Superior temporal gyrus (tissue), 1 donor: ENCODE measurements around the gene GPHN.

ENCODE experiments used
- DNase-seq: peaks from one replicate; pipeline ENCODE4 v3.0.0-alpha.2; 2016; ENCODE audit errors: extremely low spot score

Gene GPHN

DNA sequence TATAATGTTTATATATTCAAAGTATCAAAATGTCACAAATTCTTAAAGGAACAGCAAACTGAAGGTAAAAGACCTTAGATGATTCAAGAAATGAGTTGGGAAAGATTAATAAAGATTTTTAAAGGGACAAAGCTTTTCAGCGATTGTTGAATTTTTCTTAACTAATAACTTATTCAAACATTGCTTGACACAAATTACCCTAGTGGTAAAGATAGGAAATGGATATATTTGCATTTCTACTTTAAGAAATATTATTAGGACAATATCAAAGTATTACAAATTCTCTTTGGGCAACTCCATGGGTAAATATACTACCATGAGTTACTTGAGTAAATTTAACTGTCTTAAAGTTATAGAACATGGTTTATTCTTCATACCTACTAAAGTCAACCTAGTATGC lies 415.3 kb downstream of the GPHN start:
- no peak for DNase-seq

- no peak for DNase-seq
These were observed 431.5 kb downstream of the GPHN start for GRCh38 chr14:66939409-66939808.

DNA sequence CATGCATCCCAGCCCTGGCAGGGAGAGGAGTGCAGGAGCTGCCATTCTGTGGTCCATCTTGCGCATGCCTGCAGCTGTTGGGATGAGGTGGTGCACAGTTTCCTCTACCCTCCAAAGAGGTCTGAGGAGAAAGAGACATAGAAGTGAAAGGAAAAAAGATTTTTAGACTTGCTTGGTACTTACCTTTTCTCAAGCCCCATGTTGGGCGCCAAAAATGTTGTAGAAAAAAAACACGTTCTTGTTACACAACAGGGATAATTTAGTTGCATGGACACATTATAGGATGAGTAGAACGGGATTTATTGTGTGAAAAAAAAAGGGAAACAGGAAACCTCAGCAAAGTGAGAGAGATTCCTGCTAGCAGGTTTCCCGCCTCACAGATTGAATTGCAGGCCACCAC lies 436.9 kb downstream of the GPHN start:
- DNase-seq = no peak

- no peak for DNase-seq
These were observed 447.2 kb downstream of the GPHN start for GRCh38 chr14:66955159-66955558.

DNA sequence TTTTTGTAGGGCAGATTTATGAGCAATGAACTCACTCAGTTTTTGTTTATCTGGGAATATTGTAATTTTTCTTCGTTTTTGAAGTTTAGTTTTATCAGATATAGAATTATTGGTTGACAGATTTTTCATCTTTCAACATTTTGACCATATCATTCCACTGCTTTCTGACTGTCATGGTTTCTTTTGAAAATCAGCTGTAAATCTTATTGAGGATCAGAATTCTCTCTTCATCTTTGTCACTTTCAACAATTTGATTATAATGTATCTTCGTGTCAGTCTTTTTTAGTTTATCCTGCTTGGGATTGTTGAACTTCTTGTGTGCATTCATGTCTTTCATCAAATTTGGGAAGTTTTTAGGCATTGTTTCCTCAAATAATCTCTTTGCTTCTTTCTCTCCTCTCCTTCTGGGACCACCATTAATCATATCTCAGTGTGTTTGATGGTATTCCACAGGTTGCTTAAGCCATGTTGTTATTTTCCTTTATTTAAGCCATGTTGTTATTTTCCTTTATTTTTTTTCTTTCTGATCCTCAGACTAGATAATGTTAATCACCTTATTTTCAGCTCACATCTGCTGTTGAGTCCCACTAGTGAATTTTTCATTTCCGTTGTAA lies 451.6 kb downstream of the GPHN start:
- DNase-seq = no peak

DNA sequence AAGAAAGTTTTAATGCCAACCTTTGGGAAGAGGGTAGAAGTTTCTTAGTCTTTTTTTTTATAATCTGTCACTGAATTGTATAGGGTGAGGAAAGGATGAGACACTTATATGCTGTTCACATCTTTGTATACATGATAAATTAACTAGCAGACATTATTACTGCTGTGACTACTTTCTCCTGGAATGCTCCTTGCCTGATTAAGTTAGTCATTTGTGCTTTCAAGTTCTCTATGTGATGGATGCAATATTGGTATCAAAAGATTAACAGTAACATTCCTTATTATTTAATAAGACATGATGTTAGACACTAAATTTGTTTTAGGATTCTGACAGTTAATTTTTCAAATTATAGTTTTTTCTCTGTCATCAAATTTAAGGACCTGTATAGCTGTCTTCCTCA lies 457.9 kb downstream of the GPHN start:
- no peak for DNase-seq

DNA sequence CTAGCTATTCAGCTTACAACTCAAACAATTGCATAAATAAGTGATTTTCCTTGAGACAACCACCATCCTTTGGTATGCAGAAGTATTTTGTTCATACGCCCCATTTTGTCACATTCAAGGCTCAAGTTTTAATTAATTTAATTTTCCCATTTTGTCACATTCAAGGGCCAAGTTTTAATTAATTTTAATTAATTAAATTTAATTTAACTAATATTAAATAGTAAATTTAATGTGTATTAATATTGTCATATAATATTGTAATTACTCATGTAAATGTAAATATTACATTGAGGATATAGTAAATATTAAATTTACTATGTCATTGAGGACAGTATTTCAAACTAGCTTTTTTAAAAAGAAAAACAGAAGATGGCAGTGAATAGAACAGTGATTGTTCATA lies 464.5 kb downstream of the GPHN start:
- DNase-seq = no peak

GRCh38 chr14:66974397-66975025 lies 466.6 kb downstream of the GPHN start:
- DNase-seq = no peak

DNA sequence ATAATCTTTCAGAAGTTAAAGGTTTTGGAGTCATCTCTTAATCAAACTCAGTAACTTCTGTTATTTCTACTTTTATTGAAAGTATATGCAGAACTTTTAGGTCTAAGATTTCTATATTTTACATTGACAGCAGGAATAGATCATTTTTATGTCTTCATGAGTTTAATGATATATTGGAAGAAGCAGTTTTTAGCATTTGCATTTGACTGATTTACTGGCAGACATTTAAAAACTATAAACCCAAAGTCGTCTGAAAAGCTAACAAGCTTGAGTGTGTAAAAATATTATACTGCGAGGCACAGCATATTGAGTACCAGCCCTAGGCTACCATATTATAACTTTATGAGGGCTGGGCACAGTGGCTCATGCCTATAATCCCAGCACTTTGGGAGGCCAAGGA lies 467.3 kb downstream of the GPHN start:
- no peak for DNase-seq

DNA sequence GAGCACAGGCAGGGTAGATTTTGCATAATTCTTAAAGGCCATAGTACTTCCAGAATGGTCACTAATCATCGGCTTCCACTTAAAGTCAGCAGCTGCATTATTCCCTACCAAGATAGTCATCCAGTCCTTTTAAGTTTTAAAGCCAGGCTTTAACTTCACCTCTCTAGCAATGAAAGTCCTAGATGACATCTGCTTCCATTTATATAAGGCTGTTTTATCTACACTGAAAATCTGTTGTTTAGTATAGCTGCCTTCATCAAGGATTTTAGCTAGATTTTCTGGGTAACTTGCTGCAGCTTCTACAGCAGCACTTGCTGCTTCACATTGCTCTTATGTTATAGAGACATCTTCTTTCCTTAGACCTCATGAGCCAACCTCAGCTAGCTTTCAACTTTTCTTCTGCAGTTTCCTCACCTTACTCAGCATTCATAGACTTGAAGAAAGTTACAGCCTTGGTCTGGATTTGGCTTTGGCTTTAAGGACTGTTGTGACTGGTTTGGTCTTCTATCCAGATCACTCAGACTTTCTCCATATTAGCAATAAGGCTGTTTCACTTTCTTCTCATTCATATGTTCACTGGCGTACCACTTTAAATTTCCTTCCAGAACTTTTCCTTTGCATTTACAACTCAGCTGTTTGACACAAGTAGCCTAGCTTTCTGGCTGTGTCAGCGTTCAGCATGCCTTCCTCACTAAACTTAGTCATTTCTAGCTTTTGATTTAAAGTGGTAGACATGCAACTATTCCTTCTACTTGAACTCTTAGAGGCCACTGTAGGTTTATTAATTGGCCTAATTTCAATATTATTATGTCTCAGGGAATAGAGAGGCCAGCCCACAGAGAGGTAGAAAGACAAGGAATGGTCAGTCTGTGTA lies 471.4 kb downstream of the GPHN start:
- DNase-seq = no peak

GRCh38 chr14:66982247-66982646 lies 474.3 kb downstream of the GPHN start:
- no peak for DNase-seq

GRCh38 chr14:66992776-66993175 lies 484.8 kb downstream of the GPHN start:
- DNase-seq = no peak

GRCh38 chr14:66993512-66993911 lies 485.6 kb downstream of the GPHN start:
- DNase-seq = no peak

DNA sequence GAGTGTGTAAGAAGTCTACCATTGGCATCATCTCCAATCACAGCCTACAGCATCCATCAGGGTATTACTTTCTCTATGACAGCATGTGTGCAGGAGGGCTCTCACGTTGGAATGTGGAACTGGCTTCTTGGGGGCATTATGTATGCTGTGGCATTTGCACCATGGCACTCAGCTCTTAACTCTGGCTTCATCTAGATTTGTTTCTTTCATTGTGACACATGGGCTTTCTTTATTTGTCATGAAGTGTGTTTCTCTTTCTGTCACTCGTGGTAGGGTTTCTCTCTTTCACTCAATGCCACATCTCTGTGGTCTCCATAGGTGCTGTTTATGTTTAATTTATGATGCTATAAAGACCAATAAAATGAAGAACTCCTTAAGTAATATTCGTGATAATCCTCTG lies 490.1 kb downstream of the GPHN start:
- no peak for DNase-seq

- DNase-seq = no peak
These were observed 492.0 kb downstream of the GPHN start for GRCh38 chr14:66999978-67000377.

DNA sequence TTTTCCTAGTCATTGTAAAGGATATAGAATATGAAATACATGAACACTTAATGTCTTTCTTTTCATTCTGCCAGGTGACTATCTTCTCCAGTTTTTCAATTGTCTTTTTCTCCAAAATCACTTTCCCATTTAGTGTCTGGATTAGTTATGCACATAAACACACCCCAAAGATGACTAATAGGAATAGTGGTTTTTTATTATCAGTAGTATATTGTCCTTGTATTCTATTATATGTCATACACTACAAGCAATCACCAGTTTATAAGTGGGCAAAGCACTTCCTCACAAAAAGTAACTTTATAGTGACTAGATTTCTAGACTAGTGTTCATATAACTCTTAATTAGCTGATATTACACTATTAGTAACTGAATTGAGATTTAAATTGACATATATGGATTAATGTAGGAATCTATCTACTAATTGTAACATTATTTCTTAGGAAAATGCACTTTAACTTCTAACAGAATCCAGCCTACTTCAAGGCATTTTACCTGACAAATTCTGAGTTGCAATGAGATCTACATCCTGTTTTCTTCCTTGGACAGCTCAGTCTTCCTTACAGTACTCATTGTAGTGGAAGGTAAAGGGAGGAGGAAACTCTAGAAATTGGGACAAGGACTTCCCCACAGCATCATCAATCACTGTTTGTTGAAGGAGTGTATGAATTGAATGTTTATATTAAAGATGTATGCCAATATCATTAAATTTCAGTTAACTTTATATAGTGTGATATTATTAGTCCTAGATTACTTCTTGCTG lies 495.2 kb downstream of the GPHN start:
- no peak for DNase-seq

- no peak for DNase-seq
These were observed 496.6 kb downstream of the GPHN start for GRCh38 chr14:67004521-67004920.

DNA sequence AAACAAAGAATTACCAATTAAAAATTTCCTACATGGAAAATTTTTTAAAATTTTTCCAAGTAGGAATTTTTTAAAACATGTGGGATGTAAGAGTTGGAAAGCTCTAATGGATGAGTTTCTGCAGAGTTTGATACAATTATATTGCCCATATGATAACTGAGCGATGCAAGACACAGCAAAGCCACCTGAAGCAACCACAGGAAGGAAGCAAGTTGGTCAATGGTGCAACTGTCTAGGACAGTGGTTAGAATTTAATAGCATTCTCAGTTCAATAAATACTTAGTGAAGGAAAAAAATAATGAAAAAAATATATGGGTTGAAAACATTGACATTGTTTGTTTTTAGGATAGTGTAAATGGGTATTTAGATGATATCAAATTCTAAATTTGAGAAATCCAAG lies 502.7 kb downstream of the GPHN start:
- no peak for DNase-seq

- DNase-seq = no peak
These were observed 508.9 kb downstream of the GPHN start for GRCh38 chr14:67016856-67017255.

GRCh38 chr14:67018720-67019119 lies 510.8 kb downstream of the GPHN start:
- no peak for DNase-seq

- DNase-seq = no peak
These were observed 511.8 kb downstream of the GPHN start for GRCh38 chr14:67019796-67020195.
